Natural killer cell (primary cell): Measurements from ENCODE around the gene TOR4A. TPM values are rescaled to one million over a fixed set of nuclear protein-coding genes. Genes with fewer than 3 reads are reported as not detected.
A peak's percentile ranks its signal among the peaks of the same experiment; 100 is the strongest.

Source experiments
- ATAC-seq, 3 donors: fragments of 150-1000 bp in 2 of 3; fragments of 200-7000 bp in 1 of 3; cut with Tn5 transposase; 1 replicate in 1 of 3; 2 replicates in 2 of 3; pipeline ENCODE4 v1.10.0; 2021; ENCODE audit warnings: mild to moderate bottlenecking in 2 of 3, moderate library complexity in 2 of 3
- DNase-seq, 2 donors: peaks; one replicate each; pipeline versions ENCODE4 v3.0.0 to v3.0.0-alpha.2; 2013 to 2021; ENCODE audit warnings: mixed read lengths in 1 of 2
- H3K27ac ChIP-seq: one replicate; pipeline ENCODE4 v1.5.1; 2013; ENCODE audit warnings: mild to moderate bottlenecking, low read length
- H3K27me3 ChIP-seq: one replicate; pipeline ENCODE4 v1.6.1; 2013; ENCODE audit warnings: low read length; ENCODE audit not compliant: control insufficient read depth, insufficient read depth
- H3K36me3 ChIP-seq: one replicate; pipeline ENCODE4 v1.6.1; 2013; ENCODE audit warnings: low read length; ENCODE audit not compliant: control insufficient read depth, insufficient read depth
- H3K4me1 ChIP-seq: one replicate; pipeline ENCODE4 v1.6.1; 2013; ENCODE audit warnings: low read length; ENCODE audit not compliant: control insufficient read depth, insufficient read depth
- H3K4me3 ChIP-seq: one replicate; pipeline ENCODE4 v1.5.1; 2013; ENCODE audit warnings: low read length
- H3K9me3 ChIP-seq: one replicate; pipeline ENCODE4 v1.6.1; 2013; ENCODE audit warnings: low read length; ENCODE audit not compliant: control insufficient read depth, insufficient read depth
- H3K27ac Mint-ChIP-seq, 2 donors: one replicate each; pipeline ENCODE4 v1.8.0; 2022; ENCODE audit warnings: mild to moderate bottlenecking in 2 of 2, mixed read lengths in 2 of 2, moderate library complexity in 1 of 2
- H3K27me3 Mint-ChIP-seq, 2 donors: one replicate each; pipeline ENCODE4 v1.8.0; 2022; ENCODE audit warnings: low read depth in 2 of 2, mixed read lengths in 2 of 2
- H3K36me3 Mint-ChIP-seq: one replicate; pipeline ENCODE4 v1.8.0; 2022; ENCODE audit warnings: mixed read lengths
- H3K4me1 Mint-ChIP-seq, 2 donors: one replicate each; pipeline ENCODE4 v1.8.0; 2022; ENCODE audit warnings: mixed read lengths in 2 of 2
- H3K4me3 Mint-ChIP-seq: one replicate; pipeline ENCODE4 v1.8.0; 2022; ENCODE audit warnings: mild to moderate bottlenecking, moderate library complexity, mixed read lengths
- H3K9me3 Mint-ChIP-seq, 2 donors: one replicate each; pipeline ENCODE4 v1.8.0; 2022; ENCODE audit warnings: mixed read lengths in 2 of 2
- CTCF ChIP-seq: fragments of 200-600 bp; IDR thresholded peaks from one replicate; pipeline ENCODE4 v1.8.0; 2022; ENCODE audit warnings: antibody characterized with exemption
- WGBS: methylation state at CpG from one replicate; pipeline ENCODE4 v1.1.7; 2013; ENCODE audit warnings: missing lambda C conversion rate; ENCODE audit not compliant: insufficient coverage; 5-methylcytosine and 5-hydroxymethylcytosine counted together
- intact Hi-C: fragments of 100-400 bp; cut with micrococcal nuclease; formaldehyde crosslinking; loops from one replicate; pipeline ENCODE4 v1.14.2; 2022
- total RNA-seq, 4 donors: library from RNA; stranded (reverse); fragments of 120-200 nt in 1 of 4; gene quantifications; one replicate each; pipeline versions ENCODE4 v1.2.3 to v1.2.4, GENCODE V29; 2013 to 2022

The TOR4A gene
- total RNA-seq, 3 donors from 2014 or later (not counting 1 experiment from before 2014, with no cell fraction given) = 16.3 to 24.6 (median 19.2) TPM

DNA sequence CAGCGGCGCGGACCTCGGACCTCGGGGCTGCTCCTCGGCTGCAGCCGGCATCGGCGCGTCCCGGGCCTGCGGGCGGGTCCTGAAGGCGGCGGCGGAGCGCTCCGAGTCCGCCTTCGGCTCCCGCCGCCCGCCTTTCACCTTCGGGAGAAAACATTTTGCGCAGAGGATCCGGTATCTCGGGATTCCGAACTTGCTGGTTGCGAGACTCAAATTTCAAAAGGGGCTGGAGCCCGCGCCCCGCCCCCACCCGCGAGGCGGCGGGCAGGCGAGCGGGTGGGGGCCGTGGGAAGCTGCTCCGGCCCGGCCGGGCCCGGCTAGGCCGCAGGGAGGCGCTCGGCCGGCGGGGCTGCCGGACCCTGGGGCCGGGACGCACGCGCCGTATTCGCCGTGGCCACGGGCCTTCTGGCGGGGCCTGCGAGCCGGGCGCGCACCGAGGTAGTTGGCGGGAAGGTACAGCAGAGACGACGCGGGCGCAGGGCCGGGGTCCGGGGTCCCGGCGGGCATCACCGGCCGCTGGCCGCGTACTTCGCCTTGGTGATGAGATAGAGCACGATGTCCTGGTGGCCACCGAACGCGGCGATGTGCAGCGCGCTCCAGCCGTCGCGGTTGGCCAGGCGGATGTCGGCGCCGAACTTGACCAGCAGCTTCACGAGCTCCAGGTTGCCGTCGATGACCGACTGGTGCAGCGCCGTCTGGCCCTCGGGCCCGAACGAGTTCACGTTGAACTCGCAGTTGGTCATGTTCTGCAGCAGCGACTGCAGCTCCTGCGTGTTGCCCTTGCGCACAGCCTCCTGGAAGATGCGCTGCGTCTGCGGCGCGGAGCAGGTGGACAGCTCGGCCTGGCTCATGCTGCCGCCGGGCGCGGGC, 23.8 kb downstream of the TOR4A start:
- H3K9me3 Mint-ChIP-seq = no peaks in the 10 kb centered on the region
- ATAC-seq (peak in 2 of 3 donors; percentile 9), DNase-seq (peak in 1 of 2 donors; percentile 55)
- Histone ChIP-seq H3K4me1 (peaks cover 45% of the 10 kb centered on the region), H3K27ac (no peak overlapping the region), H3K4me3 (peak overlapping the region; percentile 31), H3K9me3 (no peaks in the 10 kb centered on the region), H3K27me3 (peaks cover 26% of the 10 kb centered on the region), H3K36me3 (no peaks in the 10 kb centered on the region)
- H3K27me3 Mint-ChIP-seq = peaks cover 5 to 9% of the 10 kb centered on the region in 2 donors
- no peaks in the 10 kb centered on the region for H3K36me3 Mint-ChIP-seq
- TF ChIP-seq CTCF = no peak
- WGBS = under 1% methylated on average over 115 of the region's 115 CpGs
- intact Hi-C loops = no loop called here
- H3K4me3 Mint-ChIP-seq = peak overlapping the region; percentile 85
- peaks cover 0 to 32% of the 10 kb centered on the region in 2 donors for H3K4me1 Mint-ChIP-seq
- peak overlapping the region in 1 of 2 donors; percentile 40 for H3K27ac Mint-ChIP-seq

GRCh38 chr9:137302118-137302448, 24.6 kb downstream of the TOR4A start, which contains the start of gene NRARP:
NRARP (minus strand) TSS chr9:137302271; CDS start chr9:137301928, 343 bp downstream.
- H3K4me1 ChIP-seq = peaks cover 49% of the 10 kb centered on the region
- H3K9me3 Mint-ChIP-seq = no peaks in the 10 kb centered on the region
- no peak within 1 kb of the TSS for H3K27ac ChIP-seq
- no peaks in the 10 kb centered on the region for H3K9me3 ChIP-seq
- no peaks in the 10 kb centered on the region for H3K36me3 Mint-ChIP-seq
- H3K4me3 ChIP-seq = peak within 1 kb of the TSS; percentile 31
- H3K27me3 ChIP-seq = peaks cover 20% of the 10 kb centered on the region
- H3K4me3 Mint-ChIP-seq = peak within 1 kb of the TSS; percentile 85
- H3K27ac Mint-ChIP-seq = peak within 1 kb of the TSS in 1 of 2 donors; percentile 44
- intact Hi-C loops = no loop called here
- peaks cover 0 to 1% of the 10 kb centered on the region in 2 donors for H3K27me3 Mint-ChIP-seq
- WGBS = under 1% methylated on average over 60 of the region's 60 CpGs
- peaks cover 0 to 25% of the 10 kb centered on the region in 2 donors for H3K4me1 Mint-ChIP-seq
- ATAC-seq = peak; percentile 86 to 94 (median 89)
- no peak for TF ChIP-seq CTCF
- H3K36me3 ChIP-seq = no peaks in the 10 kb centered on the region
- DNase-seq = peak; percentile 93 to 94

GRCh38 chr9:137302449-137303150, 25.1 kb downstream of the TOR4A start:
- Mint-ChIP-seq H3K4me1 (peaks cover 0 to 26% of the 10 kb centered on the region in 2 donors), H3K27ac (peak overlapping the region in 1 of 2 donors; percentile 44), H3K4me3 (no peak overlapping the region), H3K27me3 (no peaks in the 10 kb centered on the region), H3K9me3 (no peaks in the 10 kb centered on the region), H3K36me3 (no peaks in the 10 kb centered on the region)
- peaks cover 16% of the 10 kb centered on the region for H3K27me3 ChIP-seq
- H3K4me3 ChIP-seq = peak overlapping the region; percentile 12
- intact Hi-C loops = no loop called here
- ATAC-seq (peak; percentile 57 to 62 (median 60)), DNase-seq (no peak)
- no peak overlapping the region for H3K27ac ChIP-seq
- no peaks in the 10 kb centered on the region for H3K9me3 ChIP-seq
- 8% methylated on average over 78 of the region's 78 CpGs for WGBS
- peaks cover 54% of the 10 kb centered on the region for H3K4me1 ChIP-seq
- TF ChIP-seq CTCF = peak; percentile 59
- no peaks in the 10 kb centered on the region for H3K36me3 ChIP-seq
